MM.1S (cell line): ENCODE data around the gene GTF2IRD1.
"Not testable (repeated sequence)": the region's sequence is repeated elsewhere in the genome, so short reads cannot be mapped to it uniquely, and the experiment has no call there.

Experiments
- DNase-seq: peaks from one replicate; pipeline ENCODE4 v3.0.0-alpha.2; 2015
- H2AFZ ChIP-seq: fragments of 300-600 bp; sonication (generic); 2 replicates; pipeline ENCODE4 v1.6.0; 2016; ENCODE audit warnings: antibody characterized with exemption, low read length
- H3F3A ChIP-seq: fragments of 300-600 bp; sonication (generic); 2 replicates; pipeline ENCODE4 v1.6.1; 2016; ENCODE audit warnings: mild to moderate bottlenecking, antibody characterized with exemption, low read length, moderate library complexity, mixed read lengths; ENCODE audit not compliant: insufficient read depth
- H3K27ac ChIP-seq: fragments of 300-600 bp; sonication (generic); 2 replicates; pipeline ENCODE4 v1.5.1; 2016; ENCODE audit warnings: mild to moderate bottlenecking, low read length
- H3K27me3 ChIP-seq: fragments of 300-600 bp; sonication (generic); replicated peaks from 2 replicates; pipeline ENCODE4 v1.6.0; 2016; ENCODE audit warnings: low read length; ENCODE audit not compliant: insufficient read depth
- H3K36me3 ChIP-seq: fragments of 300-600 bp; sonication (generic); replicated peaks from 2 replicates; pipeline ENCODE4 v1.6.1; 2016; ENCODE audit warnings: mild to moderate bottlenecking, low read length, mixed read lengths; ENCODE audit not compliant: insufficient read depth
- H3K4me1 ChIP-seq: fragments of 300-600 bp; sonication (generic); 2 replicates; pipeline ENCODE4 v1.6.1; 2016; ENCODE audit warnings: low read length, mixed read lengths
- H3K4me2 ChIP-seq: fragments of 300-600 bp; sonication (generic); 2 replicates; pipeline ENCODE4 v1.6.0; 2016; ENCODE audit warnings: low read depth, low read length
- H3K4me3 ChIP-seq: fragments of 300-600 bp; sonication (generic); 2 replicates; pipeline ENCODE4 v1.5.1; 2016; ENCODE audit warnings: low read length, mixed read lengths
- H3K79me2 ChIP-seq: fragments of 300-600 bp; sonication (generic); 2 replicates; pipeline ENCODE4 v1.6.1; 2016; ENCODE audit warnings: mixed run types, low read length, mixed read lengths
- H3K9ac ChIP-seq: fragments of 300-600 bp; sonication (generic); 2 replicates; pipeline ENCODE4 v1.6.1; 2016; ENCODE audit warnings: low read length, mixed read lengths
- H3K9me2 ChIP-seq: fragments of 300-600 bp; sonication (generic); replicated peaks from 2 replicates; pipeline ENCODE4 v1.6.1; 2016; ENCODE audit warnings: mild to moderate bottlenecking, low read length, mixed read lengths; ENCODE audit not compliant: insufficient read depth
- H3K9me3 ChIP-seq: fragments of 300-600 bp; sonication (generic); replicated peaks from 2 replicates; pipeline ENCODE4 v1.6.1; 2016; ENCODE audit warnings: mild to moderate bottlenecking, low read length, mixed read lengths; ENCODE audit not compliant: insufficient read depth
- H4K20me1 ChIP-seq: fragments of 300-600 bp; sonication (generic); 2 replicates; pipeline ENCODE4 v1.6.1; 2016; ENCODE audit warnings: mild to moderate bottlenecking, low read length, moderate library complexity, mixed read lengths; ENCODE audit not compliant: insufficient read depth
- EZH2 ChIP-seq: fragments of 300-600 bp; sonication (generic); optimal IDR thresholded peaks from 2 replicates; pipeline ENCODE3; 2017; ENCODE audit warnings: low read depth, mild to moderate bottlenecking, antibody characterized with exemption, low read length, mixed read lengths
- EZH2phosphoT487 ChIP-seq: fragments of 300-600 bp; sonication (generic); IDR thresholded peaks from 2 replicates; pipeline ENCODE4 v1.6.1; 2018; ENCODE audit warnings: antibody characterized with exemption, low read length
- TF ChIP-seq, protein P1 (sequence below): fragments of 300-600 bp; sonication (generic); IDR thresholded peaks from 2 replicates; pipeline ENCODE4 v1.5.1; 2016; ENCODE audit warnings: antibody characterized with exemption, low read length, mixed read lengths

GTF2IRD1 gene

DNA sequence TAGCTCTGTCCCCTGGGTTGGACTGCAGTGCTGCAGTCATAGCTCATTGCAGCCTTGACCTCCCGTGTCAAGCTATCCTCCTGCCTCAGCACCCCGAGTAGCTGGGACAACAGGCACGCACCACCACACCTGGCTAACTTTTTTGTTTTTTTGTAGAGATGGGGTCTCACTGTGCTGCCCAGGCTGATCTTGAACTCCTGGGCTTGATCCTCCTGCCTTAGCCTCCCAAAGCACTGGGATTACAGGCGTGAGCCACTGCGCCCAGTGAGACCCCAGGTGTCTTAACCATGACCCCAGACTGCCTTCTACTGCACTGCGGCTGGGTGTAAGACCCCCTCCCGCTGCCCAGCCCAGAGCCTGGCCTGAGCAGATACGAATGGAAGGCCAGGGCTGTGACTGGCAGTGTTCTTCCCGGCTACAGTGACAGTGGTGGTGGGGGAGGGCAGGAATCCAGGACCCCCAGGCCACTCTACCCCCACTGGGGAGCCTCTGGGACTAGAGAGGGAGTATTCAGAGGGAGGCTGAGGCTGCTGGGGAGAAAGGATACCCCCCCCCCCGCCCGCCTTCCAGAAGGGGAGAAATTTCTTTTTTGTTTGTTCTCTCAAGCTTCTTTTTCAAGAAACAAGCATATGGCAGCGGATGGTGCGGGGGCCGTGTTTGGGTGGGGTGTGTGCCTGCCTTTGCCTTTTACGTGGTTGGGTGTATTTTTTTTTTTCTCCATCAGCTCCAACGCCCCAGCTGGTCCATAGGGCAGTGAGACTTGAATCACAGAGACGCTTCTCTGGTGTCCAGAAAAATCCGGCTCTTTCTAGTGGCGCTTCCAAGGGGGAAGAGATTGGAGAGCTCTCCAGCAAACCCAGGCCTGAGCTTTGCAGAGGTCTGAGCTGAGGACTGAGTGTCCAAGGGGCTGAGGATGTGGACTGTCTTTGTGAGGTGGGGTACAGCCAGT, 36.6 kb downstream of the GTF2IRD1 start:
- no peaks in the 10 kb centered on the region for H3K27me3 ChIP-seq
- TF ChIP-seq, protein P1, sequence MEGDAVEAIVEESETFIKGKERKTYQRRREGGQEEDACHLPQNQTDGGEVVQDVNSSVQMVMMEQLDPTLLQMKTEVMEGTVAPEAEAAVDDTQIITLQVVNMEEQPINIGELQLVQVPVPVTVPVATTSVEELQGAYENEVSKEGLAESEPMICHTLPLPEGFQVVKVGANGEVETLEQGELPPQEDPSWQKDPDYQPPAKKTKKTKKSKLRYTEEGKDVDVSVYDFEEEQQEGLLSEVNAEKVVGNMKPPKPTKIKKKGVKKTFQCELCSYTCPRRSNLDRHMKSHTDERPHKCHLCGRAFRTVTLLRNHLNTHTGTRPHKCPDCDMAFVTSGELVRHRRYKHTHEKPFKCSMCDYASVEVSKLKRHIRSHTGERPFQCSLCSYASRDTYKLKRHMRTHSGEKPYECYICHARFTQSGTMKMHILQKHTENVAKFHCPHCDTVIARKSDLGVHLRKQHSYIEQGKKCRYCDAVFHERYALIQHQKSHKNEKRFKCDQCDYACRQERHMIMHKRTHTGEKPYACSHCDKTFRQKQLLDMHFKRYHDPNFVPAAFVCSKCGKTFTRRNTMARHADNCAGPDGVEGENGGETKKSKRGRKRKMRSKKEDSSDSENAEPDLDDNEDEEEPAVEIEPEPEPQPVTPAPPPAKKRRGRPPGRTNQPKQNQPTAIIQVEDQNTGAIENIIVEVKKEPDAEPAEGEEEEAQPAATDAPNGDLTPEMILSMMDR: no peak
- TF ChIP-seq EZH2 (no peak), EZH2phosphoT487 (no peak)
- no peak overlapping the region for H3K27ac ChIP-seq
- no peak overlapping the region for H3K9ac ChIP-seq
- no peaks in the 10 kb centered on the region for H3K9me3 ChIP-seq
- no peaks in the 10 kb centered on the region for H3K9me2 ChIP-seq
- no peaks in the 10 kb centered on the region for H4K20me1 ChIP-seq
- no peak overlapping the region for H3K4me3 ChIP-seq
- H3K4me2 ChIP-seq: no peak overlapping the region
- H2AFZ ChIP-seq: no peak overlapping the region
- no peaks in the 10 kb centered on the region for H3K4me1 ChIP-seq
- no peak for DNase-seq
- no peaks in the 10 kb centered on the region for H3K36me3 ChIP-seq
- peaks cover 4% of the 10 kb centered on the region; the same call in 1 of the 2 replicates for H3K79me2 ChIP-seq
- H3F3A ChIP-seq: no peaks in the 10 kb centered on the region

DNA sequence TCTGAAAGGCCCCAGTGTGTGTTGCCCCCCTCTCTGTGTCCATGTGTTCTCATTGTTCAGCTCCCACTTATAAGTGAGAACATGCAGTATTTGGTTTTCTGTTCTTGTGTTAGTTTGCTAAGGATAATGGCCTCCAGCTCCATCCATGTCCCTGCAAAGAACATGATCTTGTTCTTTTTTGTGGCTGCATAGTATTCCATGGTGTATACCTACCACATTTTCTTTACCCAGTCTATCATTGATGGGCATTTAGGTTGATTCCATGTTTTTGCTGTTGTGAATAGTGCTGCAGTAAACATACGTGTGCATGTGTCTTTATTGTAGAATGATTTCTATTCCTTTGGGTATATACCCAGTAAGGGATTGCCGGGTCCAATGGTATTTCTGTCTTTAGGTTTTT, 37.8 kb downstream of the GTF2IRD1 start:
- not testable (repeated sequence) for H3K4me1 ChIP-seq, H3K79me2 ChIP-seq, H3K4me3 ChIP-seq, H3K36me3 ChIP-seq, H3K9ac ChIP-seq, DNase-seq, H3F3A ChIP-seq, H4K20me1 ChIP-seq, H3K27ac ChIP-seq, H3K9me3 ChIP-seq, H3K9me2 ChIP-seq, H3K4me2 ChIP-seq, H2AFZ ChIP-seq, H3K27me3 ChIP-seq

DNA sequence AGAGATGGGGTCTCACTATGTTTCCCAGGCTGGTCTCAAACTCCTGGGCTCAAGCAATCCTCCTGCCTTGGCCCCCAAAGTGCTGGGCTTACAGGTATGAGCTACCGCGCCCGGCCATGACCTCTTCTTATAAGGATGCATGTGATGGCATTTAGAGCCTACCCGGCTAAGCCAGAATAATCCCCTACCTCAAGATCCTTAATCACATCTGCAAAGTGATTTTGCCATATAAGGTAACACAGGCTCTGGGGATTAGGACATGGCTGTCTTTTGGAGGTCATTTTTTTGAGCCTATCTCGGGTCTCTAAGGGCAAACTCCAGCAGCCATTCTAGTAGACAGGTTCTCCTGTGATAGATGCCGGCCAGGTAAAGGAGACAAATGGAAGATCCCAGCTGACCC, 39.6 kb downstream of the GTF2IRD1 start:
- DNase-seq: no peak
- Histone ChIP-seq H3K4me3 (no peak overlapping the region), H3K27ac (no peak overlapping the region), H3K9ac (no peak overlapping the region), H3K4me1 (no peaks in the 10 kb centered on the region), H3K9me3 (no peaks in the 10 kb centered on the region), H4K20me1 (no peaks in the 10 kb centered on the region), H3K4me2 (no peak overlapping the region), H3F3A (no peaks in the 10 kb centered on the region), H3K9me2 (no peaks in the 10 kb centered on the region), H3K79me2 (peaks cover 6% of the 10 kb centered on the region; the same call in 1 of the 2 replicates), H3K36me3 (no peaks in the 10 kb centered on the region), H3K27me3 (no peaks in the 10 kb centered on the region), H2AFZ (no peak overlapping the region)
- TF ChIP-seq EZH2phosphoT487: no peak

- Histone ChIP-seq H3K4me1 (no peaks in the 10 kb centered on the region), H3K36me3 (no peaks in the 10 kb centered on the region), H2AFZ (no peak overlapping the region), H3K4me2 (no peak overlapping the region), H4K20me1 (no peaks in the 10 kb centered on the region), H3K27me3 (no peaks in the 10 kb centered on the region), H3K9me2 (no peaks in the 10 kb centered on the region), H3K9me3 (no peaks in the 10 kb centered on the region), H3K9ac (no peak overlapping the region), H3K4me3 (no peak overlapping the region), H3K79me2 (peaks cover 6% of the 10 kb centered on the region; the same call in 1 of the 2 replicates), H3F3A (no peaks in the 10 kb centered on the region), H3K27ac (no peak overlapping the region)
- no peak for TF ChIP-seq EZH2phosphoT487
- TF ChIP-seq EZH2: no peak
- TF ChIP-seq, protein P1: no peak
- no peak for DNase-seq
Observed at GRCh38 chr7:74494076-74494548, 40.4 kb downstream of the GTF2IRD1 start.
